Liver (tissue), 3 donors: ENCODE data around the gene TAS2R41.

ENCODE experiments used
- JUND ChIP-seq, 2 donors: IDR thresholded peaks; 2 replicates each; pipeline ENCODE4 v1.6.1; 2016; ENCODE audit warnings: antibody characterized with exemption in 2 of 2
- RAD21 ChIP-seq, 2 donors: IDR thresholded peaks; 2 replicates each; pipeline ENCODE4 v1.6.1; 2016; ENCODE audit warnings: antibody characterized with exemption in 2 of 2, mild to moderate bottlenecking in 2 of 2
- TAF1 ChIP-seq: conservative IDR thresholded peaks from 2 replicates; pipeline ENCODE4 v1.6.1; 2016; ENCODE audit warnings: antibody characterized with exemption, mild to moderate bottlenecking
- TF ChIP-seq, protein P1 (sequence below): fragments of 150-350 bp; IDR thresholded peaks from 2 replicates; pipeline ENCODE4 v1.5.1; 2017; ENCODE audit warnings: improper control_type of control experiment, low read depth, low read length; ENCODE audit not compliant: missing input control
- TF ChIP-seq, protein P2 (sequence below): IDR thresholded peaks from 2 replicates; pipeline ENCODE4 v1.6.1; 2016; ENCODE audit warnings: antibody characterized with exemption
- TF ChIP-seq, protein P3 (sequence below): IDR thresholded peaks from 2 replicates; pipeline ENCODE4 v1.6.1; 2016; ENCODE audit warnings: antibody characterized with exemption
- donor health status: healthy.
- donor health status: healthy.

DNA sequence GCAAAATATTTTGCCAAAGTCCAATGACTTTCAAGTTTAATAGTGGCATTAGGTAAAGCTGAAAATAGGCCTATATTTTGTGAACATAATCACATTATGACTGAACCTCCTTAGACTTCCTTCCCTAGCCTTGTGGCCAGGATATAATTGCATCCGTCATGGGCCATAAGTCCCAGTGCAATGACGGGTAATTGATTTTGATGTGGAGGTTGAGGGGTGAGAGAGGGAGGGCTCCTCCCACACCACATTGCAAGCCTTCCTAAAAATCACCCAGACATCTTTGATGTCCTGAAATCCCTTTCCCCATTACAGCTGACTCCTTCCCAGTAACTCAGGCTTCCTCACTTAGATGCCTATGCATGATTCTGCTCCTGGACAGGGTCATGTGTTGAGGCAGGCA, 25.6 kb downstream of the TAS2R41 start:
- TF ChIP-seq TAF1 = no peak
- TF ChIP-seq, protein P1, sequence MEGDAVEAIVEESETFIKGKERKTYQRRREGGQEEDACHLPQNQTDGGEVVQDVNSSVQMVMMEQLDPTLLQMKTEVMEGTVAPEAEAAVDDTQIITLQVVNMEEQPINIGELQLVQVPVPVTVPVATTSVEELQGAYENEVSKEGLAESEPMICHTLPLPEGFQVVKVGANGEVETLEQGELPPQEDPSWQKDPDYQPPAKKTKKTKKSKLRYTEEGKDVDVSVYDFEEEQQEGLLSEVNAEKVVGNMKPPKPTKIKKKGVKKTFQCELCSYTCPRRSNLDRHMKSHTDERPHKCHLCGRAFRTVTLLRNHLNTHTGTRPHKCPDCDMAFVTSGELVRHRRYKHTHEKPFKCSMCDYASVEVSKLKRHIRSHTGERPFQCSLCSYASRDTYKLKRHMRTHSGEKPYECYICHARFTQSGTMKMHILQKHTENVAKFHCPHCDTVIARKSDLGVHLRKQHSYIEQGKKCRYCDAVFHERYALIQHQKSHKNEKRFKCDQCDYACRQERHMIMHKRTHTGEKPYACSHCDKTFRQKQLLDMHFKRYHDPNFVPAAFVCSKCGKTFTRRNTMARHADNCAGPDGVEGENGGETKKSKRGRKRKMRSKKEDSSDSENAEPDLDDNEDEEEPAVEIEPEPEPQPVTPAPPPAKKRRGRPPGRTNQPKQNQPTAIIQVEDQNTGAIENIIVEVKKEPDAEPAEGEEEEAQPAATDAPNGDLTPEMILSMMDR = no peak
- no peak for TF ChIP-seq RAD21 (IDR thresholded peaks at IDR 0.05)
- TF ChIP-seq, protein P2, sequence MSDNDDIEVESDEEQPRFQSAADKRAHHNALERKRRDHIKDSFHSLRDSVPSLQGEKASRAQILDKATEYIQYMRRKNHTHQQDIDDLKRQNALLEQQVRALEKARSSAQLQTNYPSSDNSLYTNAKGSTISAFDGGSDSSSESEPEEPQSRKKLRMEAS = no peak
- TF ChIP-seq JUND (IDR thresholded peaks at IDR 0.05) = no peak
- TF ChIP-seq, protein P3, sequence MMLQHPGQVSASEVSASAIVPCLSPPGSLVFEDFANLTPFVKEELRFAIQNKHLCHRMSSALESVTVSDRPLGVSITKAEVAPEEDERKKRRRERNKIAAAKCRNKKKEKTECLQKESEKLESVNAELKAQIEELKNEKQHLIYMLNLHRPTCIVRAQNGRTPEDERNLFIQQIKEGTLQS = no peak
